Spleen (tissue), 7 donors: ENCODE measurements around the gene ACACB.

Source experiments
- CTCF ChIP-seq, 11 experiments: fragments of 200-600 bp in 7 of 11; fragments of 450-650 bp in 4 of 11; sonication (generic) in 4 of 11; IDR thresholded peaks in 8 of 11; conservative IDR thresholded peaks in 3 of 11; 1 replicate in 7 of 11; 2 replicates in 4 of 11; pipeline versions ENCODE4 v1.4.0 to v1.8.0; 2016 to 2021; ENCODE audit warnings: antibody characterized with exemption in 11 of 11, inconsistent platforms in 4 of 11, mild to moderate bottlenecking in 1 of 11
- POLR2A ChIP-seq, 3 donors: fragments of 450-650 bp; IDR thresholded peaks; one replicate each; pipeline ENCODE4 v1.5.1; 2017; ENCODE audit warnings: antibody characterized with exemption in 3 of 3, mild to moderate bottlenecking in 1 of 3
- POLR2AphosphoS5 ChIP-seq, 3 donors: sonication (generic); formaldehyde crosslinking; IDR thresholded peaks; one replicate each; pipeline ENCODE4 v1.5.1; 2017; ENCODE audit warnings: antibody characterized with exemption in 3 of 3
- donor health status: DM: no; HTN: no; CAD: no; lungs with moderate emphysema.
- donor health status: DM: no; HTN: no; CAD: no.
- donor health status: DM: no; HTN: no; CAD: no.

- TF ChIP-seq CTCF (IDR thresholded peaks at IDR 0.05 in 8 of 11, conservative IDR thresholded peaks at IDR 0.05 in 3 of 11) (no peak), POLR2A (IDR thresholded peaks at IDR 0.05) (no peak), POLR2AphosphoS5 (IDR thresholded peaks at IDR 0.05) (no peak)
These were observed 106.8 kb downstream of the ACACB start for GRCh38 chr12:109223211-109223610.
